ENCODE measurements around the gene CCM2. TPM values are rescaled to one million over a fixed set of nuclear protein-coding genes. Genes with fewer than 3 reads are reported as not detected.

Gene CCM2
- polyA plus RNA-seq, 1 donor from 2014 or later, result 25.8 TPM

- H3K9me2 ChIP-seq (ENCODE audit: insufficient read depth, low read length), result no peaks in the 10 kb centered on the region
- TF ChIP-seq EZH2 (IDR thresholded peaks at IDR 0.05; ENCODE audit: borderline replicate concordance, insufficient read depth, low read length, poor library complexity, severe bottlenecking) (no peak), SMC3 (conservative IDR thresholded peaks at IDR 0.05; ENCODE audit: poor library complexity) (no peak), MXI1 (conservative IDR thresholded peaks at IDR 0.05; ENCODE audit: poor library complexity, severe bottlenecking) (no peak), POLR2AphosphoS5 (IDR thresholded peaks at IDR 0.05) (no peak), RAD21 (conservative IDR thresholded peaks at IDR 0.05) (no peak), TAF1 (IDR thresholded peaks at IDR 0.05; ENCODE audit: low read depth) (no peak), REST (IDR thresholded peaks at IDR 0.05; ENCODE audit: borderline replicate concordance) (no peak), EP300 (conservative IDR thresholded peaks at IDR 0.05; ENCODE audit: poor library complexity, severe bottlenecking) (no peak)
- TF ChIP-seq, protein P1, sequence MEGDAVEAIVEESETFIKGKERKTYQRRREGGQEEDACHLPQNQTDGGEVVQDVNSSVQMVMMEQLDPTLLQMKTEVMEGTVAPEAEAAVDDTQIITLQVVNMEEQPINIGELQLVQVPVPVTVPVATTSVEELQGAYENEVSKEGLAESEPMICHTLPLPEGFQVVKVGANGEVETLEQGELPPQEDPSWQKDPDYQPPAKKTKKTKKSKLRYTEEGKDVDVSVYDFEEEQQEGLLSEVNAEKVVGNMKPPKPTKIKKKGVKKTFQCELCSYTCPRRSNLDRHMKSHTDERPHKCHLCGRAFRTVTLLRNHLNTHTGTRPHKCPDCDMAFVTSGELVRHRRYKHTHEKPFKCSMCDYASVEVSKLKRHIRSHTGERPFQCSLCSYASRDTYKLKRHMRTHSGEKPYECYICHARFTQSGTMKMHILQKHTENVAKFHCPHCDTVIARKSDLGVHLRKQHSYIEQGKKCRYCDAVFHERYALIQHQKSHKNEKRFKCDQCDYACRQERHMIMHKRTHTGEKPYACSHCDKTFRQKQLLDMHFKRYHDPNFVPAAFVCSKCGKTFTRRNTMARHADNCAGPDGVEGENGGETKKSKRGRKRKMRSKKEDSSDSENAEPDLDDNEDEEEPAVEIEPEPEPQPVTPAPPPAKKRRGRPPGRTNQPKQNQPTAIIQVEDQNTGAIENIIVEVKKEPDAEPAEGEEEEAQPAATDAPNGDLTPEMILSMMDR (IDR thresholded peaks at IDR 0.05; ENCODE audit: poor library complexity, severe bottlenecking), result no peak
- no peak overlapping the region for H3K9ac ChIP-seq (ENCODE audit: low read length)
- no peak overlapping the region for H3K27ac ChIP-seq (ENCODE audit: low read length)
- H2AFZ ChIP-seq (ENCODE audit: low read depth, low read length), result no peak overlapping the region
- peaks cover 2% of the 10 kb centered on the region for H3K79me2 ChIP-seq (replicated peaks; ENCODE audit: insufficient read depth, low read length)
- H3K4me2 ChIP-seq (ENCODE audit: low read length), result no peak overlapping the region
- H3K9me3 ChIP-seq (ENCODE audit: low read length), result no peaks in the 10 kb centered on the region
- H3K4me3 ChIP-seq (ENCODE audit: low read length), result no peak overlapping the region
- no peaks in the 10 kb centered on the region for H3K27me3 ChIP-seq (ENCODE audit: insufficient read depth, low read depth, low read length)
- H4K20me1 ChIP-seq (ENCODE audit: insufficient read depth), result no peaks in the 10 kb centered on the region
- no peaks in the 10 kb centered on the region for H3F3A ChIP-seq (ENCODE audit: insufficient read depth, low read length, poor library complexity, severe bottlenecking)
- no peaks in the 10 kb centered on the region for H3K36me3 ChIP-seq (ENCODE audit: insufficient read depth, low read length)
Observed at GRCh38 chr7:45020915-45021314, 20.9 kb downstream of the CCM2 start.

- peaks cover 2% of the 10 kb centered on the region for H3K79me2 ChIP-seq (replicated peaks; ENCODE audit: insufficient read depth, low read length)
- no peaks in the 10 kb centered on the region for H3K36me3 ChIP-seq (ENCODE audit: insufficient read depth, low read length)
- TF ChIP-seq, protein P1 (IDR thresholded peaks at IDR 0.05; ENCODE audit: poor library complexity, severe bottlenecking), result no peak
- TF ChIP-seq SMC3 (conservative IDR thresholded peaks at IDR 0.05; ENCODE audit: poor library complexity), result no peak
- no peaks in the 10 kb centered on the region for H3F3A ChIP-seq (ENCODE audit: insufficient read depth, low read length, poor library complexity, severe bottlenecking)
- no peaks in the 10 kb centered on the region for H3K27me3 ChIP-seq (ENCODE audit: insufficient read depth, low read depth, low read length)
- no peak overlapping the region for H3K4me3 ChIP-seq (ENCODE audit: low read length)
- H3K9me2 ChIP-seq (ENCODE audit: insufficient read depth, low read length), result no peaks in the 10 kb centered on the region
- H3K9me3 ChIP-seq (ENCODE audit: low read length), result no peaks in the 10 kb centered on the region
- H3K27ac ChIP-seq (ENCODE audit: low read length), result no peak overlapping the region
- no peak overlapping the region for H3K9ac ChIP-seq (ENCODE audit: low read length)
- no peaks in the 10 kb centered on the region for H4K20me1 ChIP-seq (ENCODE audit: insufficient read depth)
- H3K4me2 ChIP-seq (ENCODE audit: low read length), result no peak overlapping the region
- H2AFZ ChIP-seq (ENCODE audit: low read depth, low read length), result no peak overlapping the region
Observed at GRCh38 chr7:45021604-45022296, 21.7 kb downstream of the CCM2 start.
